HepG2 (cell line): Measurements from ENCODE around the gene RAB1B. TPM values are rescaled to one million over a fixed set of nuclear protein-coding genes. Genes with fewer than 3 reads are reported as not detected.
A peak's percentile ranks its signal among the peaks of the same experiment; 100 is the strongest.
"Not testable (repeated sequence)": the region's sequence is repeated elsewhere in the genome, so short reads cannot be mapped to it uniquely, and the experiment has no call there.

Experiments
- ATAC-seq: fragments of 200-7000 bp; cut with Tn5 transposase; 3 replicates; pipeline ENCODE4 v1.9.1; 2020; ENCODE audit warnings: mild to moderate bottlenecking, moderate library complexity
- BruUV-seq: library from RNA; stranded (reverse); fragments of 400-500 nt; replicated peaks from 2 replicates; lab custom pipeline; 2021; lab: Mats Ljungman, UMichigan
- CTCF ChIA-PET: fragments of 300-600 bp; formaldehyde crosslinking; extraction: SDS; loops from one replicate; lab custom pipeline; 2021; ENCODE audit warnings: low total read pairs, inconsistent platforms, low intra/inter-chr PET ratio; lab: Yijun Ruan, JAX
- POLR2A ChIA-PET: fragments of 350-600 bp; sonication (Branson Sonifier 250); formaldehyde crosslinking; loops from one replicate; lab custom pipeline; 2020; ENCODE audit warnings: antibody characterized with exemption, inconsistent platforms; lab: Yijun Ruan, JAX
- DNase-seq: peaks from one replicate; pipeline ENCODE4 v3.0.0-alpha.2; 2015; ENCODE audit warnings: low spot score
- FAIRE-seq: peaks from 3 replicates; lab custom pipeline; 2011; peaks lifted over from hg19 to GRCh38; lab: Jason Lieb, UNC
- H2AFZ ChIP-seq: one replicate; pipeline ENCODE4 v1.6.1; 2011; ENCODE audit warnings: low read length, inconsistent platforms
- H3K27ac ChIP-seq: fragments of 300-600 bp; 3 replicates; pipeline ENCODE4 v1.8.0; 2011; ENCODE audit warnings: mixed run types, mild to moderate bottlenecking, mixed read lengths, low read length, inconsistent platforms; ENCODE audit not compliant: insufficient read depth; ENCODE audit errors: extremely low read length
- H3K27me3 ChIP-seq, 2 experiments: fragments of 200-600 bp in 1 of 2; 2 replicates in 1 of 2; 3 replicates in 1 of 2; pipeline versions ENCODE4 v1.6.0 to v1.8.0; 2011; ENCODE audit warnings: low read length in 2 of 2, mild to moderate bottlenecking in 2 of 2, moderate library complexity in 2 of 2, inconsistent platforms in 1 of 2; ENCODE audit not compliant: insufficient read depth in 2 of 2, control insufficient read depth in 1 of 2
- H3K36me3 ChIP-seq, 2 experiments: fragments of 200-600 bp in 1 of 2; replicated peaks in 1 of 2; 2 replicates in 1 of 2; 3 replicates in 1 of 2; pipeline versions ENCODE4 v1.5.1 to v1.8.0; 2011; ENCODE audit warnings: low read length in 2 of 2, inconsistent platforms in 1 of 2; ENCODE audit not compliant: insufficient read depth in 2 of 2, control insufficient read depth in 1 of 2
- H3K4me1 ChIP-seq: 2 replicates; pipeline ENCODE4 v1.5.1; 2012; ENCODE audit warnings: low read length, inconsistent platforms; ENCODE audit not compliant: insufficient read depth
- H3K4me2 ChIP-seq: 2 replicates; pipeline ENCODE4 v1.6.0; 2011; ENCODE audit warnings: low read depth, low read length, inconsistent platforms
- H3K4me3 ChIP-seq, 3 experiments: fragments of 200-600 bp in 1 of 3; sonication (generic), shearing (Covaris generic) in 1 of 3; replicated peaks in 1 of 3; 2 replicates each; pipeline ENCODE4 v1.5.1; 2011 to 2016; ENCODE audit warnings: low read length in 3 of 3, inconsistent platforms in 2 of 3, low read depth in 2 of 3, mild to moderate bottlenecking in 2 of 3, control low read depth in 1 of 3, mixed read lengths in 1 of 3; ENCODE audit not compliant: insufficient read depth in 1 of 3
- H3K79me2 ChIP-seq: one replicate; pipeline ENCODE4 v1.6.1; 2011; ENCODE audit warnings: low read length, inconsistent platforms; ENCODE audit not compliant: insufficient read depth
- H3K9ac ChIP-seq: 2 replicates; pipeline ENCODE4 v1.6.0; 2011; ENCODE audit warnings: mild to moderate bottlenecking, low read depth, low read length, inconsistent platforms; ENCODE audit not compliant: insufficient read depth
- H3K9me3 ChIP-seq: 2 replicates; pipeline ENCODE4 v1.5.1; 2012; ENCODE audit warnings: mild to moderate bottlenecking, low read length
- H4K20me1 ChIP-seq: 2 replicates; pipeline ENCODE4 v1.6.0; 2011; ENCODE audit warnings: inconsistent platforms, mild to moderate bottlenecking, low read length, moderate library complexity; ENCODE audit not compliant: insufficient read depth
- NONO ChIP-seq, 2 experiments: fragments of 450-650 bp in 1 of 2; sonication (generic) in 1 of 2; formaldehyde crosslinking in 1 of 2; IDR thresholded peaks in 1 of 2; conservative IDR thresholded peaks in 1 of 2; 2 replicates each; pipeline versions ENCODE4 v1.6.1 to v1.8.0; 2017 to 2022; ENCODE audit warnings: mild to moderate bottlenecking in 1 of 2, missing genetic modification reagents in 1 of 2, moderate library complexity in 1 of 2
- SAFB2 ChIP-seq: sonication (generic); formaldehyde crosslinking; IDR thresholded peaks from 2 replicates; pipeline ENCODE4 v1.5.1; 2020; ENCODE audit warnings: missing genetic modification reagents, low read depth, mild to moderate bottlenecking, borderline replicate concordance
- SOX13 ChIP-seq, 3 experiments: fragments of 450-650 bp in 1 of 3; sonication (generic) in 1 of 3; formaldehyde crosslinking in 1 of 3; IDR thresholded peaks in 2 of 3; conservative IDR thresholded peaks in 1 of 3; 2 replicates each; pipeline versions ENCODE4 v1.5.0 to v1.6.1; 2016 to 2020; ENCODE audit warnings: antibody characterized with exemption in 1 of 3, mild to moderate bottlenecking in 1 of 3, missing compliant biosample characterization in 1 of 3, missing genetic modification reagents in 1 of 3, moderate library complexity in 1 of 3
- TOE1 ChIP-seq: sonication (generic); formaldehyde crosslinking; IDR thresholded peaks from 2 replicates; pipeline ENCODE4 v1.4.0; 2020; ENCODE audit warnings: mild to moderate bottlenecking, missing genetic modification reagents
- ZBTB8A ChIP-seq: sonication (generic); formaldehyde crosslinking; IDR thresholded peaks from 2 replicates; pipeline ENCODE4 v1.4.0; 2020; ENCODE audit warnings: mild to moderate bottlenecking, low read depth, missing genetic modification reagents, borderline replicate concordance
- ZNF510 ChIP-seq: sonication (generic); formaldehyde crosslinking; IDR thresholded peaks from 2 replicates; pipeline ENCODE4 v1.4.0; 2020; ENCODE audit warnings: low read depth, mild to moderate bottlenecking, missing genetic modification reagents
- ZNF777 ChIP-seq: sonication (generic); formaldehyde crosslinking; IDR thresholded peaks from 2 replicates; pipeline ENCODE4 v1.4.0; 2020; ENCODE audit warnings: missing genetic modification reagents
- WGBS: methylation state at CpG from one replicate; pipeline ENCODE4 v1.1.6; 2017; ENCODE audit warnings: low lambda C conversion rate; 5-methylcytosine and 5-hydroxymethylcytosine counted together
- in situ Hi-C: cut with HindIII; loops from 2 replicates; pipeline ENCODE4 v1.10.0; 2017; ENCODE audit warnings: low pct_unique_long_range_greater_than_20kb; ENCODE audit not compliant: extremely low pct_ligation_motif_present
- intact Hi-C: fragments of 100-400 bp; cut with micrococcal nuclease; formaldehyde crosslinking; loops from one replicate; pipeline ENCODE4 v1.10.0; 2022; ENCODE audit not compliant: unreplicated experiment
- polyA plus RNA-seq, 8 experiments: library from polyadenylated mRNA; depleted of rRNA in 3 of 8; stranded (reverse) in 7 of 8; unstranded in 1 of 8; fragments of >200 nt; fragmentation: Illumina TruSeq in 4 of 8; extraction: Trizol in 4 of 8; gene quantifications; 2 replicates each; pipeline versions ENCODE4 v1.2.1 to v1.2.3, GENCODE V29; 2011 to 2016; ENCODE audit warnings: low read depth in 4 of 8, missing spikeins in 1 of 8, mixed read lengths in 1 of 8; ENCODE audit not compliant: insufficient read depth in 1 of 8
- total RNA-seq, 5 experiments: library from RNA; depleted of rRNA; stranded (reverse); fragments of >200 nt; fragmentation: Illumina TruSeq; extraction: Trizol; gene quantifications; 2 replicates each; pipeline ENCODE4 v1.2.3, GENCODE V29; 2016; ENCODE audit warnings: low read depth in 1 of 5
- TF ChIP-seq, protein P1 (sequence below): sonication (generic); formaldehyde crosslinking; IDR thresholded peaks from 2 replicates; pipeline ENCODE4 v1.8.0; 2022; ENCODE audit warnings: mild to moderate bottlenecking, missing genetic modification reagents; ENCODE audit not compliant: insufficient replicate concordance
- TF ChIP-seq, protein P2 (sequence below): IDR thresholded peaks from 2 replicates; pipeline ENCODE4 v1.6.1; 2016; ENCODE audit warnings: control low read depth
- TF ChIP-seq, protein P3 (sequence below): sonication (generic); formaldehyde crosslinking; IDR thresholded peaks from 2 replicates; pipeline ENCODE4 v1.5.0; 2020; ENCODE audit warnings: missing genetic modification reagents

Gene RAB1B
- total and polyA plus RNA-seq, 2 of the 13 experiments (the other 11 are each of a cell fraction or from before 2014, with no cell fraction given) = 77.9 to 87.9 TPM

DNA sequence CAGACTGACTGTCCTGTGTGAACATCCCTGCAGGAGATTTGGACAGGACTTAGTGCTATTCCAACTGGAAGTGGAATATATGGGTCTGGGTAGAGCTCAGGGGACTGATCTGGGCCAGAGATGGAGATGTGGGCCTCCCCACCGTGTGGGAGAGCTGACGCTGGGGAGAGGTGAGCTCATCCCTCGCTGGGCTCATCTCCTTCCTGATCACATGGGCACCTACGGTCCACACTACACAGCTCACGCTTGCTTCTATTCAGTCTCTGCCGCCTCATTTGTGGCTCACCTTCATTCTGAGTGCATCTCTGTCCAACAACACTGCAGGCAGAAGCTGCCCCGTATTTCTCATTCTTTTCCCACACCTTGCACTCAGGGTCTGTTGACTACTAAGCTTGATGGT, 16.6 kb upstream of the RAB1B start (continued):
- TF ChIP-seq, protein P1, sequence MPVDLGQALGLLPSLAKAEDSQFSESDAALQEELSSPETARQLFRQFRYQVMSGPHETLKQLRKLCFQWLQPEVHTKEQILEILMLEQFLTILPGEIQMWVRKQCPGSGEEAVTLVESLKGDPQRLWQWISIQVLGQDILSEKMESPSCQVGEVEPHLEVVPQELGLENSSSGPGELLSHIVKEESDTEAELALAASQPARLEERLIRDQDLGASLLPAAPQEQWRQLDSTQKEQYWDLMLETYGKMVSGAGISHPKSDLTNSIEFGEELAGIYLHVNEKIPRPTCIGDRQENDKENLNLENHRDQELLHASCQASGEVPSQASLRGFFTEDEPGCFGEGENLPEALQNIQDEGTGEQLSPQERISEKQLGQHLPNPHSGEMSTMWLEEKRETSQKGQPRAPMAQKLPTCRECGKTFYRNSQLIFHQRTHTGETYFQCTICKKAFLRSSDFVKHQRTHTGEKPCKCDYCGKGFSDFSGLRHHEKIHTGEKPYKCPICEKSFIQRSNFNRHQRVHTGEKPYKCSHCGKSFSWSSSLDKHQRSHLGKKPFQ = no peak
- TF ChIP-seq TOE1 (no peak), SAFB2 (CRISPR knock-in tag) (no peak)

DNA sequence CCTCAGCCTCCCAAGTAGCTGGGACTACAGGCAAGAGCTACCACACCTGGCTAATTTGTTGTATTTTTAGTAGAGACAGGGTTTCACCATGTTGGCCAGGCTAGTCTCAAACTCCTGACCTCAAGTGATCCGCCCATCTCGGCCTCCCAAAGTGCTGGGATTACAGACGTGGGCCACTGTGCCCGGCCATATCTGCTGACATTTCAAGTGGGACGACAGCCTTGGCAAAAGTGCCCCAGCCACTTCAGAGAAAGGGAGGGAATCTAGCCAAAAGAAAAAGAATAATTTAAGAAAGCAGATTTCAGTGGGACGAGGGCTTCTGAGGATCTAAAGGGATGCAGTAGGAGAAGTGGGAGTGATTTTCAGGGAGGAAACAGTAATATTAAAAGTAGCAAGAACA, 15.4 kb upstream of the RAB1B start:
- ATAC-seq, FAIRE-seq, CTCF ChIA-PET, H3K9ac ChIP-seq, H3K9me3 ChIP-seq, H4K20me1 ChIP-seq, H2AFZ ChIP-seq, H3K4me2 ChIP-seq, DNase-seq, H3K27me3 ChIP-seq, H3K79me2 ChIP-seq, H3K36me3 ChIP-seq, POLR2A ChIA-PET, BruUV-seq, intact Hi-C loops, in situ Hi-C loops, H3K4me3 ChIP-seq, H3K27ac ChIP-seq: not testable (repeated sequence)
- 88% methylated on average over 6 of the region's 6 CpGs for WGBS
- H3K4me1 ChIP-seq = peaks cover 10% of the 10 kb centered on the region

DNA sequence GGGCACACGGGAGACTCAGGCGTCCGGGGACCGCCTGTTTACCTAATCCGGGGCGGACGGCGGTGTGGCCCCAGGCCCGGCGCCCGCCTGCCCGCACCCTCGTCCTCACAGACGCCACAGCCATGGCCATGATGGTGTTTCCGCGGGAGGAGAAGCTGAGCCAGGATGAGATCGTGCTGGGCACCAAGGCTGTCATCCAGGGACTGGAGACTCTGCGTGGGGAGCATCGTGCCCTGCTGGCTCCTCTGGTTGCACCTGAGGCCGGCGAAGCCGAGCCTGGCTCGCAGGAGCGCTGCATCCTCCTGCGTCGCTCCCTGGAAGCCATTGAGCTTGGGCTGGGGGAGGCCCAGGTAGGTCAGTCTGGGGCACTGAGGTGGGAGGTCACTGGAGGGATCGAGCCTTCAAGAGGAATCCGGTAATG, 10.0 kb upstream of the RAB1B start:
- 19% methylated on average over 9 of the region's 28 CpGs for WGBS
- Histone ChIP-seq H3K79me2 (peaks cover 2% of the 10 kb centered on the region), H3K36me3 (peaks cover 4 to 5% of the 10 kb centered on the region in 2 experiments; a peak in 2 of 5 replicates), H3K4me3 (peak overlapping the region; percentile 81 to 97 (median 85)), H3K27me3 (no peaks in the 10 kb centered on the region; a peak in 1 of 5 replicates), H3K9me3 (no peaks in the 10 kb centered on the region), H3K4me2 (peak overlapping the region; percentile 99), H3K4me1 (peaks cover 18% of the 10 kb centered on the region), H3K27ac (no peak overlapping the region), H3K9ac (peak overlapping the region; percentile 87), H4K20me1 (no peaks in the 10 kb centered on the region), H2AFZ (no peak overlapping the region)
- ChIA-PET POLR2A (interaction anchor here (0.9 kb wide), 1 partner anchor 606 kb away, joined by 3 read pairs; no protein-coding TSS in a partner anchor), CTCF (no interaction called here)
- no peak for DNase-seq
- in situ Hi-C loops (no loop called here), intact Hi-C loops (loop anchor here (1.0 kb wide), 1 partner anchor 36 kb away; no protein-coding TSS in a partner anchor)
- FAIRE-seq = no peak
- peak; percentile 15 for ATAC-seq
- no TSS peak for BruUV-seq
- TF ChIP-seq NONO (IDR thresholded peaks at IDR 0.05) = no peak
- no peak for TF ChIP-seq NONO (CRISPR knock-in tag; conservative IDR thresholded peaks at IDR 0.05)
- no peak for TF ChIP-seq ZNF777 (CRISPR knock-in tag)
- TF ChIP-seq ZBTB8A (CRISPR knock-in tag) = 0 out of 2 replicates have a peak, but pooled peaks have one; percentile 64
- TF ChIP-seq, protein P2, sequence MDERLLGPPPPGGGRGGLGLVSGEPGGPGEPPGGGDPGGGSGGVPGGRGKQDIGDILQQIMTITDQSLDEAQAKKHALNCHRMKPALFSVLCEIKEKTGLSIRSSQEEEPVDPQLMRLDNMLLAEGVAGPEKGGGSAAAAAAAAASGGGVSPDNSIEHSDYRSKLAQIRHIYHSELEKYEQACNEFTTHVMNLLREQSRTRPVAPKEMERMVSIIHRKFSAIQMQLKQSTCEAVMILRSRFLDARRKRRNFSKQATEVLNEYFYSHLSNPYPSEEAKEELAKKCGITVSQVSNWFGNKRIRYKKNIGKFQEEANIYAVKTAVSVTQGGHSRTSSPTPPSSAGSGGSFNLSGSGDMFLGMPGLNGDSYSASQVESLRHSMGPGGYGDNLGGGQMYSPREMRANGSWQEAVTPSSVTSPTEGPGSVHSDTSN (CRISPR knock-in tag) = no peak
- no peak for TF ChIP-seq SOX13 (IDR thresholded peaks at IDR 0.05)
- TF ChIP-seq SOX13 (CRISPR knock-in tag; conservative IDR thresholded peaks at IDR 0.05 in 1 of 2, IDR thresholded peaks at IDR 0.05 in 1 of 2) = 0 out of 4 replicates have a peak, but pooled peaks of 1 of the 2 experiments have one; percentile 1
- TF ChIP-seq ZNF510 (CRISPR knock-in tag) = peak; percentile 62; the same call in 1 of the 2 replicates
- TF ChIP-seq, protein P3, sequence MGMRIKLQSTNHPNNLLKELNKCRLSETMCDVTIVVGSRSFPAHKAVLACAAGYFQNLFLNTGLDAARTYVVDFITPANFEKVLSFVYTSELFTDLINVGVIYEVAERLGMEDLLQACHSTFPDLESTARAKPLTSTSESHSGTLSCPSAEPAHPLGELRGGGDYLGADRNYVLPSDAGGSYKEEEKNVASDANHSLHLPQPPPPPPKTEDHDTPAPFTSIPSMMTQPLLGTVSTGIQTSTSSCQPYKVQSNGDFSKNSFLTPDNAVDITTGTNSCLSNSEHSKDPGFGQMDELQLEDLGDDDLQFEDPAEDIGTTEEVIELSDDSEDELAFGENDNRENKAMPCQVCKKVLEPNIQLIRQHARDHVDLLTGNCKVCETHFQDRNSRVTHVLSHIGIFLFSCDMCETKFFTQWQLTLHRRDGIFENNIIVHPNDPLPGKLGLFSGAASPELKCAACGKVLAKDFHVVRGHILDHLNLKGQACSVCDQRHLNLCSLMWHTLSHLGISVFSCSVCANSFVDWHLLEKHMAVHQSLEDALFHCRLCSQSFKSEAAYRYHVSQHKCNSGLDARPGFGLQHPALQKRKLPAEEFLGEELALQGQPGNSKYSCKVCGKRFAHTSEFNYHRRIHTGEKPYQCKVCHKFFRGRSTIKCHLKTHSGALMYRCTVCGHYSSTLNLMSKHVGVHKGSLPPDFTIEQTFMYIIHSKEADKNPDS (CRISPR knock-in tag) = no peak
